ENCODE data around the gene HAAO. TPM values are rescaled to one million over a fixed set of nuclear protein-coding genes. Genes with fewer than 3 reads are reported as not detected.

HAAO gene
- total RNA-seq, 2 donors from 2014 or later = 0.98 to 0.99 TPM

DNA sequence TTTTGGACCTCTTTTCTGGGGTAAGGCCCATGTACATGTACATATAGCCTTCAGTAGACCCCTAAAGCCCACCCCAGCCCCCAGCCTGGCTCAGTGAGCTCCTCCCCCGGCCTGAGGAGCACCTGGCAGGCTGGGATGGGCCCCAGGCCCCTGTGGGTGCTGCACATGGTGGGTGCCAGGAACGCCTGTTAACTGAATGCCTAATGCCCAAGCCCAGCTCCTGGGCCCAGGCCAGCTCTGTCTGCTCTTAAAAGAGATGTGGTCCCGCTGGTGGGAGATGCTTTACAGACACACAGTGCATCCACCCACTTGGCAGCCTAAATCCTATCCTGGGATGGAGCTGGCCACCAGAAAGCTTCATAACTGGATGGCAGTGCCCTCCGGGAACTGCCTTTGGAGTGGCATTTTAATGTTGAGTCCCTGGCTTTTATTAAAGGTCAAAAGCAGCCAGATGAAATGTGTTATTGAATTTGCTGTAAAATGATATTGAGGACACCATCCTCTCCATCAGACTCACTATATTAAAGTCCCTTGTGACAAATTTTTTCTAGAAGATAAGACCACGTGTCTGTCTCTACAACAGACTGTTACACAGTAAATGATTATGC, 20.7 kb downstream of the HAAO start:
- Mint-ChIP-seq H3K27me3 (no peaks in the 10 kb centered on the region), H3K27ac (no peak overlapping the region), H3K9me3 (no peaks in the 10 kb centered on the region), H3K4me3 (no peak overlapping the region), H3K4me1 (no peaks in the 10 kb centered on the region), H3K36me3 (ENCODE audit: low read depth) (no peaks in the 10 kb centered on the region)
- no peak for ATAC-seq (replicated peaks)

DNA sequence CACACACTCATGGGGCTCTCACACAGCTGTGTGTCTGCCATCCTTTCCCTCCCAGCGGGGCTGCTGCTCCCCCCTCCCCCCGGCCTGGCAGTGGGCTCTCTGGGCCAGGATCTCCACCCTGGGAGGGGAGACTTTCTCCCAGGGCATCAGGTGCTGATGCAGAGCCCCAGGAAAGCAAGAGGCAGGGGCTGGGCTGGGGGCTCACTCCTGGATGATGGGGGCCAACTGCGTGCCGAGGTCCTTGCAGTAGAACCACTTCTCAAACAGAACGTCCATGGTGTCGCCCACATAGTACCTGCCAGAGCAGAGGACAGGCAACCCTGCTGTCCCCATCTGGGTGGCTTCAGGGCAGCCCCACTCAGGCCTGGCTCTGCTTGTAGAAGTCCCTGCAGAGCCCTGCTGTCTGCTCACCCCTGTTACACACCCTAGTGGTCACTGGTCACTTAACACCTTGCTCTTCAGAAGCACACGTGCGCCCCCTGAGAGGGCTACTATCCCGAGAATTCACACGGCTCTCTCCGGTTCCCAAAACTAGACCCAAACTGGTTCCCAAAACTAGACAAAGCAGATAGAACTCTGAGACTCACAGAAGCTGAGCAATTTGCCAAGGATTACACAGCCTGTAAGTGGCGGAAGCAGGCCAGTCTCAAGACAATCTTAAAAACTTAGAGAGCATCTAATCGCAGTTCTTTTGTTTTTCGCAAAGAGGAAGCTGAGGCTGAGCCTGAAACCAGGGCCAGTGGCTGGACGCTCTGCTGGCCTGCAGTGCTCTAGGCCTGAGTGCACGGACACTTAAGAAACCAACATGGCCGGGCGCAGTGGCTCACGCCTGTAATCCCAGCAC, 21.9 kb downstream of the HAAO start:
- Mint-ChIP-seq H3K9me3 (no peaks in the 10 kb centered on the region), H3K4me3 (no peak overlapping the region), H3K4me1 (no peaks in the 10 kb centered on the region), H3K36me3 (ENCODE audit: low read depth) (no peaks in the 10 kb centered on the region), H3K27me3 (no peaks in the 10 kb centered on the region), H3K27ac (no peak overlapping the region)
- peak; percentile 23 for ATAC-seq (replicated peaks)

DNA sequence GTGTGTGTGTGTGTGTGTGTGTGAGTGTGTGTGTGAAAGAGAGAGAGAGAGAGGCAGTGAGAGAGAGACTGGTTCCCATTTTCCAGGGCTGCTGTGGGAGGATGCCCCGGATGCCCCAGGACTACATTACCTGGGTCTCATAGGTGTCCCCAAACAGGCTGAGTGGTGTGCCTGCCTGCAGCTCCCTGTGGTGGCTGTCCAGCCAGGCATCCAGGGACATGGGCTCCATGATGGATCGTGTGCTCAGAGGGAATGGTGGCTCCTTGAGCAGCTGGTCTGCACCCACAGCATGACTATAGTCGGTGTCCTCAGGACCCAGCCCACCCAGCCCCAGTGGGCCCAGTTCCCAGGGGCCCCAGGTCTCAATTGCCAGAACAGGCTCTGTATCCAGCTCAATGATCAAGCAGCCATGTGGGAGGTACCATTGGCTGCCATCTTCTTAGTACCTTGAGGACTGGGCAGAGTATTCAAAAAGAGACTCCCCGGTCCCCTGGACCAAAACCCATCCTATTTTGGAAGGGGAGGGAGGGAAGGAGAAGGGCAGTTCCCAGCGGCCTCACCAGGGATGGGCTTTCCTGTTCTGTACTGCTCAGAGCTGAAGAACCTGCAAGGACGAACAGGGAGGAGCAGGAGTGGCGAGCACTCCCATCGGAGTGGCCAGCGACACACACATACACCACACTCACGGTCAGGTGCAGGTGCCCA, 22.6 kb downstream of the HAAO start:
- H3K4me1 Mint-ChIP-seq = no peaks in the 10 kb centered on the region
- no peak overlapping the region for H3K27ac Mint-ChIP-seq
- ATAC-seq (replicated peaks) = no peak
- H3K36me3 Mint-ChIP-seq (ENCODE audit: low read depth) = no peaks in the 10 kb centered on the region
- H3K27me3 Mint-ChIP-seq = no peaks in the 10 kb centered on the region
- H3K4me3 Mint-ChIP-seq = no peak overlapping the region
- no peaks in the 10 kb centered on the region for H3K9me3 Mint-ChIP-seq

DNA sequence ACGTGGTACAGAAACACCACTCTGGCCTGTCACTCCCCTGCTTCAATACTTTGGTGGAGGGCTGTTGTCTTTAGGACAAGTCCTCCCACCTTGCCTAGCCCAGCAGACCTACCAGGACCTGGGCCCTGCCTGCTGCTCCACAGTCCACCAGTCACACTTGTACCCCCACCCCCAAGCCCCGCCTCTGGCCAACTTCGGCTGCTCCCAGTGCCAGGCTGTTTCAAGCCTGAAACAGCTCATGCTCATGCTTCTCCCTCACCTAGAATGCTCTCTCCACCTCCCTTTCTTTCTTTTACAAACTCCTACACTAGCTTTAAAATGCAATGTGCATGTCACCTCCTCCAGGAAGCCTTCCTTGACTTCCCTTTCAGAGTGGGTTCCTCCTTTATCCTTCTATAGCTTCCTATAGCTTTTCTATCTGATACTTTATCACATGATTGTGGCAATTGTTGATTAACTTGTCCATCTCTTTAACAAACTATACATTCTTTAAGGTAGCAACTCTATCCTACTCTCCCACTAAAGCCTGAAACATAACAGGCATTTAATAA, 23.6 kb downstream of the HAAO start:
- H3K4me3 Mint-ChIP-seq = no peak overlapping the region
- no peak overlapping the region for H3K27ac Mint-ChIP-seq
- no peak for ATAC-seq (replicated peaks)
- H3K9me3 Mint-ChIP-seq = no peaks in the 10 kb centered on the region
- H3K4me1 Mint-ChIP-seq = no peaks in the 10 kb centered on the region
- H3K36me3 Mint-ChIP-seq (ENCODE audit: low read depth) = no peaks in the 10 kb centered on the region
- no peaks in the 10 kb centered on the region for H3K27me3 Mint-ChIP-seq

DNA sequence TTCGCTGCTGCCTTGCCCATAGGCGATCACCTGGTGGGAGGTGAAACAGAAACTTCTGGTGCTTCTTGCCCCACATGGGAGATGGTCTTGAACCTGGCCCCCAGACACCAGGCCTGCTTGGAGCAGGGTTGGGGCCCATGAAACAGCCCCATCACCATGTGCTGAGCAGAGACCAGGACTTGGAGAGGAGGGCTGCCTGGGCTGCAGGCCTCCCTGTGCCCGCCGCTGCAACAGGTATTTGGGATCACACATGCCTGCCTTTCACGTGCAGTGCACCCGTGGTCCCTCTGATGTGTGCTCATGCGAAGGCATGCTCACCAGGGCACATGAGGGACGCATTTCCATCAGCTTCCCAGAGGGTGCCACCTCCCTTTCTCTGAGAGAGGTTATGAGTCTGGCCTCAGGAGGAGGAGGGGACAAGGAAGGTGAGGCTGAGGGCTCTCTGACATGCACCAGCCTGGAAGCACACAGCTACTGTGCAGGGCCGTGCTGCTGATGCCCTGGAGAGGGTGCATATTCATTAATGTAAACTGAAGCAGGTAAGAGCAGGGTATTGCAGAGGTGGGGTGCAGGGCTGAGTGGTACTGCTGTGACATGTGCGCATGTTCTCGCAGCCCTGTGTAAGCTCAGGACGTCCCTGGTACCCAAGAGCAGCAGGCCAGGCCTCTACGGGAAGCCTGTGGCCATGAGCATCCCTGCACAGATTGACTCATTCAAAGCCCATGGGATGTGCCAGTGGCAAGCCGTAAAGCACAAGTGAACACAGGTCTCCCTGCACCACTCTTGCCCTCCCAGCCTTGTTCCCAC, 24.3 kb downstream of the HAAO start:
- ATAC-seq (replicated peaks) = no peak

DNA sequence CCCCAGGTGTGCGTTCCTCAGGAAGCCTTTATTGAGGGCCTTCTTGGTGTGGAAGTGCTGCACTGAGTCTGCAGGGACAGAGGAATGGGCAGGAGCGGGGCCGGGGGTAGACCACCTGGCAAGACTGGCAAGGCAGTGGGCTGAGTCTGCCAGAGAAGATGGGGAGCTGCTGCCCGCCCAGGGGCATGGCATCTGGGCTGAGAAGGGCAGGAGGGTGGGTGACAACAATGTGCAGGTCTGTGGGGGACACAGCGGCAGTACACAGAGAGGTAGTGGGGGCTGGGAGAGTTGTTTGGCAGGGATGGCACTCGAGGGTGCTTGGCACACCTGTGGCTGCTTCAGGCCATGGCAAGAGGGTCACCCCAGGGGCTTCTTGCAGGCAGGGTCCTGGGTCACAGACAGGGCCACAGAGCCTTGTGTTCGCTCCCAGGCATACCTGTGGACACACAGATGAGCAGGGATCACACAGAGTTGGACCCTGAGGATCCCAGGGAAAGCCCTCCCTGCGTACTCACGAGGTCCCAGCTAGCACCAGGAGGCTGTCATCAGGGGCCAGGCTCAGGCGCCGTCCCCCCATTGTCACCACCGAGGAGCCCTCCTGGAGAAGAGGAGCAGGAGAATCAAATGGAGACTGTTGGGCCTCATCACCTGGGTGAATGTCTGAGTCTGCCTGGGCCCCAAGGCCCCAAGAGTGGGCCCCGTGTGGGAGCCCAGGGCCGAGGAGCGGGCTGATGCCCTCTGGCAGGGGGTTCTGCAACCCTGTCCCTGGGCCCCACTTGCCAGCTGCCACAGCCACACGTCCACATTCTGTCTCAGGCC, 25.1 kb downstream of the HAAO start:
- Mint-ChIP-seq H3K27me3 (no peaks in the 10 kb centered on the region), H3K4me3 (no peak overlapping the region), H3K36me3 (ENCODE audit: low read depth) (no peaks in the 10 kb centered on the region), H3K9me3 (no peaks in the 10 kb centered on the region), H3K27ac (peak overlapping the region; percentile 38), H3K4me1 (no peaks in the 10 kb centered on the region)
- ATAC-seq (replicated peaks) = no peak

More for the DNA sequence above, 24.3 kb downstream of the HAAO start:
- no peaks in the 10 kb centered on the region for H3K36me3 Mint-ChIP-seq (ENCODE audit: low read depth)
- H3K9me3 Mint-ChIP-seq = no peaks in the 10 kb centered on the region
- no peak overlapping the region for H3K27ac Mint-ChIP-seq
- H3K27me3 Mint-ChIP-seq = no peaks in the 10 kb centered on the region
- H3K4me3 Mint-ChIP-seq = no peak overlapping the region
- H3K4me1 Mint-ChIP-seq = no peaks in the 10 kb centered on the region

DNA sequence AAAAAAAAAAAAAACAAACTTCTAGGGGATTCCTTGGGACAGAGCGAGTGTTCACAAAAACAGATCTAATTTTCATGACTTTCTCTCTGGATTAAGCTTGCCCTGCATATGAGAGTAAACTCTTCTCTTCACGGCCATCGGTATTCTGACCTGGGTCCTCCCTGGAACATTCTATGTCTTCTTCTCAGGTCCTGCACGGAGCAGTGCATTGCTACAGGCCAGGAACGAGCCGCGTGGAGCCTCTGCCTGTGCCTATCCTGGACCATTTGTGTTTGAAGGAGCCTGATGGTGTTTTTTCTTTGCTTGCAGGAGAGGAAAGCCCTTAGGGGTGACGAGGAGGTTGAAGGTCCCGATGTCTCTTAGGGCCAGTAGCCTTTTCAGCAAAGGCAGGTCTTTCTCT, 26.7 kb downstream of the HAAO start:
- ATAC-seq (replicated peaks) = no peak
- no peaks in the 10 kb centered on the region for H3K27me3 Mint-ChIP-seq
- no peaks in the 10 kb centered on the region for H3K36me3 Mint-ChIP-seq (ENCODE audit: low read depth)
- no peak overlapping the region for H3K27ac Mint-ChIP-seq
- no peak overlapping the region for H3K4me3 Mint-ChIP-seq
- H3K9me3 Mint-ChIP-seq = no peaks in the 10 kb centered on the region
- no peaks in the 10 kb centered on the region for H3K4me1 Mint-ChIP-seq

DNA sequence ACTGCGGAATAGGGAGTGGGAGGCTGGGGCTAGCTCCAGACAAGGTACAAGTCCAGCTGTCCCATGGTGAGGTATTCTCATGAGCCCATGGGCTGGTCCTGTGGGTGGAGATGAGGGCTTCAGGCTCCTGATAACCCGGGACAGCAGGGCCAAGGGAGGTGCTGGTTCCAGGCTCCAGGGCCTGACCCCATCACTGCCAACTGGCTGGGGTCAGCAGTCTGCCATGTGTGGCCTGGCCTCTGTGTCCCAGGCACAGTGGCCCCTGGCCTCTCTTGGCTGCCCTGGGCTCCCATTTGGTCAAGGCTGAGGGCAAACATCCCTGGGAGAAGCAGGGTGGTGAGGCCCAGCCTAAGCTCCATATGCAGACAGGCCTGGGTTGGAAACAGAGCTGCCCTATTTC, 27.5 kb downstream of the HAAO start:
- ATAC-seq (replicated peaks) = no peak
- Mint-ChIP-seq H3K27ac (no peak overlapping the region), H3K27me3 (no peaks in the 10 kb centered on the region), H3K36me3 (ENCODE audit: low read depth) (no peaks in the 10 kb centered on the region), H3K9me3 (no peaks in the 10 kb centered on the region), H3K4me1 (no peaks in the 10 kb centered on the region), H3K4me3 (no peak overlapping the region)

DNA sequence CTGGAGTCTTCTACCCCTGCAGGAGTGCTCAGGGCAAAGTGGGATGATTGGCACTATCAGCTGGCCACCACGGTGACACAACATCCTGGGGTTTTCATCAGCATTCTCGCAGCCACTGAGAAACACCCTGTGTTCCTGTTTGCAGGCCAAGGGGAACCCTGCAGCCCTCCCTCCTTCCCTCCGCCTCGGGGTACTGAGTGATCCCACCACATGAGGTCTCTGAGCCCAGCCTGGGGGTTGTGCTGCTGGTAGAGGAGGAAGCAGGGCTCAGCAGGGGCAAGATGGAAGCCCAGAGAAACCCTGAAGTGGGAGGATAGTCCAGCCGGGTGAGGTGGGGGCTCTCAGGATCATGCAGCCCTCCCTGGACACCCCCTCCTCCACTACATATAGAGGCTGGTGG, 28.3 kb downstream of the HAAO start, which contains the start of gene OXER1:
TSS of gene OXER1 (minus strand) at position 40 of the 400 bp plus-strand sequence. CDS start 73 bp downstream, outside the sequence.
- Mint-ChIP-seq H3K4me1 (no peaks in the 10 kb centered on the region), H3K4me3 (no peak within 1 kb of the TSS), H3K9me3 (no peaks in the 10 kb centered on the region), H3K36me3 (ENCODE audit: low read depth) (no peaks in the 10 kb centered on the region), H3K27me3 (no peaks in the 10 kb centered on the region), H3K27ac (no peak within 1 kb of the TSS)
- ATAC-seq (replicated peaks) = no peak

DNA sequence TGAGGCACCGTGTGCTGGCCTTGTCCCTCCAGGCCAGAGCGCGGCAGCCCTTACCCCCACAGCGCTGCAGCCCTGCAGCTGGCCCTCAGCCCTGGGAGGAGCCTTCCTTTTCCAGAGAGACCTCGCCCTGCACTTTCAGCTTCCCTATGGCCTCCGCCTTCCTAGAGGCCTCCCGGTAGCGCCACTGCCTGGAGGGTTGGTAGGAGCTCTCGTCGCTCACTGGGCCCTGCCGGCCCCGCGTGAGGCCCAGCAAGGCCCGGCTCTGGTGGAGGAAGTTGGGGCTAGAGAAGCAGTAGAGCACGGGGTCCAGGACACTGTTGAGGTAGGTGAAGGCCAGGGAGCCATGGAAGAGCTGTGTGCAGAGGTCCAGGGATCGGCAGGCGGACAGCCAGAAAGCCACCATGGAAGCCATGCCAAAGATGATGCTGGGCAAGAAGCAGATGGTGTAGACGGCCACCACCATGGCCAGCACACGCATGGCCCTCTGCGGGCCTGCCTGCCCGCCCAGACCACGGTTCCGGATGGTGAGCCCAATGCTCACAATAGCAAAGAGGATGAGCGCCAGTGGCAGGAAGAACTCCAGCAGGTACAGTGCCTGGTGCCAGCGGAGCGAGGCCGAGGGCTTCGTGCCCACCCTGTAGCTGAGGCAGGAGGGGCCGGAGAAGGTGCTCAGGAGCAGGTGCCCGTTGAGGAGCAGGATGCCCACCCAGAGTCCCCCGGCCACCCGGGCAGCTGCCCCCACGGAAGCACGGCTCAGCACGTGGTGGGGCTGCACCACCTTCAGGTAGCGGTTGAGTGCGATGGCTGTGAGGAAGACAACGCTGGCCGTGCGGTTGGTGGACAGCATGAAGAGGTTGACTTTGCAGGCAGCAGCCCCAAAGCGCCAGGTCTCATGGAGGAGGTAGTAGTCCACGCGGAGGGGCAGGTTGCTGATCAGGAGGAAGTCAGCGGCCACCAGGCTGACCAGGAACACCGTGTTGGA, 29.3 kb downstream of the HAAO start:
- no peak overlapping the region for H3K4me3 Mint-ChIP-seq
- H3K27ac Mint-ChIP-seq = no peak overlapping the region
- no peaks in the 10 kb centered on the region for H3K9me3 Mint-ChIP-seq
- no peak for ATAC-seq (replicated peaks)
- no peaks in the 10 kb centered on the region for H3K27me3 Mint-ChIP-seq
- no peaks in the 10 kb centered on the region for H3K4me1 Mint-ChIP-seq
- no peaks in the 10 kb centered on the region for H3K36me3 Mint-ChIP-seq (ENCODE audit: low read depth)

DNA sequence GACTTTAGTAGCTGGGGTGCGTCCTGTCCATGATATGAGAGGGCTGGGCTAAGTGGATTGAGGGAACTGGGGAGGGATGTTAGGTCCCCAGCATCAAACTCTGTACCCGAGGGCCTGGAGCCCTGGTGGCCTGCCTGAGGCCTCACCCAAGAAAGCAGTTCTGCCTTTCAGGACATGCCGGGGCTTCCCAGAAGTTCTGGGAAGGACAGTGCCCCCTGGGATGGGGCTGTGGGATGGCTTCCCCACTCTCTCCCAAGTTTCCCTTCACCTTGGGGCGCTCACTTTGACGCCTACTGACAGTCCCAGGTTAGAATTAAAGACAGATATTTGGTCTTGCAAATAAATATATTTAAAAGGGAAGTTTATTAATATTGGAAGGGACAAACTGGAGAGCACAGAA, 30.2 kb downstream of the HAAO start:
- no peaks in the 10 kb centered on the region for H3K9me3 Mint-ChIP-seq
- no peak overlapping the region for H3K27ac Mint-ChIP-seq
- no peaks in the 10 kb centered on the region for H3K36me3 Mint-ChIP-seq (ENCODE audit: low read depth)
- no peak overlapping the region for H3K4me3 Mint-ChIP-seq
- no peaks in the 10 kb centered on the region for H3K27me3 Mint-ChIP-seq
- H3K4me1 Mint-ChIP-seq = no peaks in the 10 kb centered on the region
- ATAC-seq (replicated peaks) = no peak

DNA sequence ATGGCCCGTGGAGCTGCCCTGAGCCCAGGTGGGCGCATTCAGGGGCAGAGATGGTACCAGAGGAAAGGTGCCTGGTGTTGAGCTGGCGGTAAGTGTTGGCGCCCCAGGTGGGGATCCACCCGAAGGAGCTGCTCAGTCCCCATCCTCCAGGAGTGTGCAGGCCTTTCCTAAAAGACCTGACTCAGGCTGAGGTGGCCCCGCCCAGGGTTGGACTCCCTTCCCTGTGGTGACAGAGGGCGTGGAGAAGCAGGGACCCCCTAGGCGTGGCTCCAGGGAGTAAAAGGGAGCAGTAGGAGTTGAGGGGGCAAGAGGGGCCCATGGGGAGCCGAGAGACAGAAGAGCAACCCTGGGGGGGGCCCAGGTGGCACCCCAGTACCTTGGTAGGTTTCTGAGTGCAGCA, 30.8 kb downstream of the HAAO start:
- H3K9me3 Mint-ChIP-seq = no peaks in the 10 kb centered on the region
- H3K4me1 Mint-ChIP-seq = no peaks in the 10 kb centered on the region
- H3K4me3 Mint-ChIP-seq = no peak overlapping the region
- no peaks in the 10 kb centered on the region for H3K27me3 Mint-ChIP-seq
- no peak for ATAC-seq (replicated peaks)
- no peaks in the 10 kb centered on the region for H3K36me3 Mint-ChIP-seq (ENCODE audit: low read depth)
- H3K27ac Mint-ChIP-seq = peak overlapping the region; percentile 42
